ENCODE data around the gene TNFAIP2. TPM values are rescaled to one million over a fixed set of nuclear protein-coding genes. Genes with fewer than 3 reads are reported as not detected.

Gene TNFAIP2
- total RNA-seq, 1 experiment from 2014 or later = 8.1 TPM

DNA sequence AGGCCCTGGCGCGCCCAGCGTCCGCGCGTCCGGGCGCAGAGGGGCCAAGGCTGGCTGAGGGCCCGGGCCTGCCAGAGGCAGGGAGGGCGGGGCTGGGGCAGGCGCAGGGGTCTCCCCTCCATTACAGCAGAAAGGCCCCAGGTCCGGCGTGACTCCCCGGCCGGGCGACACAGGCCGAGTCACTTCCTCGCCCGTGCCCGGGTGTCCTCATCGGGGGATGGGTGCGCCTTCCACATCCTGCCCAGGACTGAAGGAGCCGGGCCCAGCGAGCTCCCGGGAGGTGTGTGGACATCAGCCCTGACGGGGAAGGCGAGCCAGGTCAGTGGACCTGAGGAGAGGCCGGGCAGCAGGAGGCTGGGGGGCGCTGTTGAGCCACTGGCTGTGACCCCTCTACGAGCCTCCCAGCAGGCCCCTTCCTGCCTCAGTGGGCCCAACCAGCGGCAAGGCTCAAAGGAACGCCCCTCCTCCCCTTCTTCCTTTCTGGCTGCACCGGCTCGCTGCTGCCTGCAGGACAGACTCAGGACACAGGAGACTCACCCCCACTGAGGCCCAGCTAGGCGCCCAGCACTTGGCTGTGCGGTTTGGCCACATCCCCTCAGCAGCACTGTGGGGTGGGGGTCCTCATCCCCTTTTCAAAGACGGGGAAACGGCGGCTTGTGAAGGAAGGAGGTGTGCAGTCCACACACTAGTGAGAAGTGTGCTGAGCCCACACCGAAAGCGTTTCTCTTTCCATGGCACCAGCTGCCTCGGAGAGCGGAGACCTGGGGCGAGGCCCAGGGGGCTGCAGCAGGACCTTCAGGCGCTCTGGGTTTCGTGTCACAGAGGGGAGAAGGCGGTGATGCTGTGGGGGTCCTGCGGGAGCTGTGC lies 606 bp downstream of the TNFAIP2 start:
- H3K4me1 Mint-ChIP-seq (ENCODE audit: low read depth, unreplicated experiment) = peaks cover 6% of the 10 kb centered on the region
- ChIA-PET CTCF (interaction anchor here (1.3 kb wide), 1 partner anchor 19 kb away, joined by 3 read pairs; no protein-coding TSS in a partner anchor), POLR2A (no interaction called here)
- Histone ChIP-seq H3K4me1 (peaks cover 7% of the 10 kb centered on the region), H3K36me3 (ENCODE audit: control insufficient read depth, insufficient read depth, low read length) (no peaks in the 10 kb centered on the region), H3K4me3 (ENCODE audit: low read depth, low read length) (no peak overlapping the region), H3K27me3 (replicated peaks; ENCODE audit: control insufficient read depth, insufficient read depth, low read length) (no peaks in the 10 kb centered on the region), H3K9me3 (no peaks in the 10 kb centered on the region)
- no peaks in the 10 kb centered on the region for H3K27me3 Mint-ChIP-seq (ENCODE audit: insufficient read depth, unreplicated experiment)
- DNase-seq = no peak
- intact Hi-C loops (cut with micrococcal nuclease; ENCODE audit: unreplicated experiment) = no loop called here
- no peak overlapping the region for H3K27ac Mint-ChIP-seq (ENCODE audit: unreplicated experiment)
- no peak for TF ChIP-seq CTCF (IDR thresholded peaks at IDR 0.05; ENCODE audit: insufficient read depth in 1 of 2, low read depth in 1 of 2, low read length in 1 of 2, severe bottlenecking in 1 of 2, unreplicated experiment in 1 of 2)
- no peak overlapping the region for H3K4me3 Mint-ChIP-seq (ENCODE audit: unreplicated experiment)
- no TSS peak for BruUV-seq (replicated peaks)
- H3K9me3 Mint-ChIP-seq (ENCODE audit: unreplicated experiment) = no peaks in the 10 kb centered on the region
- H3K36me3 Mint-ChIP-seq (ENCODE audit: insufficient read depth, unreplicated experiment) = no peaks in the 10 kb centered on the region

- Mint-ChIP-seq H3K4me3 (ENCODE audit: unreplicated experiment) (no peak overlapping the region), H3K27me3 (ENCODE audit: insufficient read depth, unreplicated experiment) (no peaks in the 10 kb centered on the region), H3K27ac (ENCODE audit: unreplicated experiment) (no peak overlapping the region), H3K9me3 (ENCODE audit: unreplicated experiment) (no peaks in the 10 kb centered on the region), H3K4me1 (ENCODE audit: low read depth, unreplicated experiment) (peaks cover 6% of the 10 kb centered on the region), H3K36me3 (ENCODE audit: insufficient read depth, unreplicated experiment) (no peaks in the 10 kb centered on the region)
- no peak for TF ChIP-seq CTCF (IDR thresholded peaks at IDR 0.05; ENCODE audit: insufficient read depth in 1 of 2, low read depth in 1 of 2, low read length in 1 of 2, severe bottlenecking in 1 of 2, unreplicated experiment in 1 of 2)
- ChIA-PET POLR2A (no interaction called here), CTCF (interaction anchor here (1.3 kb wide), 1 partner anchor 20 kb away, joined by 3 read pairs; no protein-coding TSS in a partner anchor)
- Histone ChIP-seq H3K36me3 (ENCODE audit: control insufficient read depth, insufficient read depth, low read length) (no peaks in the 10 kb centered on the region), H3K4me3 (ENCODE audit: low read depth, low read length) (no peak overlapping the region), H3K4me1 (peaks cover 7% of the 10 kb centered on the region), H3K9me3 (no peaks in the 10 kb centered on the region), H3K27me3 (replicated peaks; ENCODE audit: control insufficient read depth, insufficient read depth, low read length) (no peaks in the 10 kb centered on the region)
- intact Hi-C loops (cut with micrococcal nuclease; ENCODE audit: unreplicated experiment) = loop anchor here (5.0 kb wide), 1 partner anchor 63 kb away; no protein-coding TSS in a partner anchor
- BruUV-seq (replicated peaks) = no TSS peak
- no peak for DNase-seq
Measured at GRCh38 chr14:103124501-103125001, 1.3 kb downstream of the TNFAIP2 start.

DNA sequence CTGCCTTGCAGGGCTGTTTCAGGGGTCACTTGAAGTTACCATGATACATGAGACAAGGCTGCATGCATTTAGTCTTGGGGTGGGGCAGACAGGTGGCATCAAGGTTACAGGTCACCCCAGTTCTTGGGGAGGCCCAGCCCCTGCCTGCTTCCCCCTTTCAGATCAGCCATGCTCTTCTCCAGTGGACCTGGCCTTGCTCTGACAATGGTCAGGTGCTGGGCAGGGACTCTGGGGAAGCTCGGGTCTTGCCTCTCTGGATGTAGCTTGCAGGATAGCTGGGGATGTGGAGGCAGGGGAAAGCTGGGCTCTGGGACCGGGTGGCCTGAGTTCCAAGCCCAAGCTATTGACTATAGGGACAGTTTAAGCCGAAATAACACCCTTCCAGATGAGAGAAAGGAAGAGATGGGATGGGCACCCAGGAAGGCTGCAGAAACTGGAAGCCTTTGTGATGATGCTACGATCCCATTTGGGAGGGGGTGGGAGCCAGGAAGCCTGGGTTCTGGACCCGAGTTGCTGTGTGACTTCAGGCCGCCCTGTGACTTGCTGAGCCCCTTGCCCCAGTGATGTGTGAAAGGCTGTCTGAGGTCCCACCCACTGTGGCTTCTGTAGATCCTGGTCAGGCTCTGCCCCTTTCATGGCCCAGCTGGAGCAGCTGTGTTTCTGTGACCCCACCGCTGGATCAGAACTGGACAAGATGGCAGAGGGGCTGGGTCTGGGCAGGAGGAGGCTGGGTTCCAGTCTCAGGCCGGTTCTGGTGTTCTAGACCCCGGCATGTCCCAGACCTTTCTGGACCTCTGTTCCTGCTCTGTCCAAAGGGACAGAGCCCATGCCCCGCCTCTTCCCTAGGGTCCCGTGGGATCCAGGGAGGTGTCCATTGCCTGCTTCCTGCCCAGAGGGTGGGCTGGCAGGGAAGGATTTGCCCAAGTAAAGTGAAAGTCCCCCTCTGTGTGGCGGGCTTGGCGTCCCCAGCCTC lies 2.1 kb downstream of the TNFAIP2 start:
- Mint-ChIP-seq H3K27ac (ENCODE audit: unreplicated experiment) (no peak overlapping the region), H3K9me3 (ENCODE audit: unreplicated experiment) (no peaks in the 10 kb centered on the region), H3K27me3 (ENCODE audit: insufficient read depth, unreplicated experiment) (no peaks in the 10 kb centered on the region), H3K4me3 (ENCODE audit: unreplicated experiment) (peak overlapping the region; percentile 63), H3K4me1 (ENCODE audit: low read depth, unreplicated experiment) (peaks cover 6% of the 10 kb centered on the region), H3K36me3 (ENCODE audit: insufficient read depth, unreplicated experiment) (no peaks in the 10 kb centered on the region)
- peaks cover 7% of the 10 kb centered on the region for H3K4me1 ChIP-seq
- TF ChIP-seq CTCF (IDR thresholded peaks at IDR 0.05; ENCODE audit: insufficient read depth in 1 of 2, low read depth in 1 of 2, low read length in 1 of 2, severe bottlenecking in 1 of 2, unreplicated experiment in 1 of 2) = no peak
- intact Hi-C loops (cut with micrococcal nuclease; ENCODE audit: unreplicated experiment) = loop anchor here (5.0 kb wide), 1 partner anchor 62 kb away; no protein-coding TSS in a partner anchor
- H3K9me3 ChIP-seq = no peaks in the 10 kb centered on the region
- no peaks in the 10 kb centered on the region for H3K36me3 ChIP-seq (ENCODE audit: control insufficient read depth, insufficient read depth, low read length)
- POLR2A ChIA-PET = no interaction called here
- H3K27me3 ChIP-seq (replicated peaks; ENCODE audit: control insufficient read depth, insufficient read depth, low read length) = no peaks in the 10 kb centered on the region
- H3K4me3 ChIP-seq (ENCODE audit: low read depth, low read length) = no peak overlapping the region
- DNase-seq = no peak
- CTCF ChIA-PET = interaction anchor here (0.7 to 3.1 kb wide), 2 partner anchors 20 to 152 kb away, joined by 3 to 26 read pairs; no protein-coding TSS in a partner anchor
- BruUV-seq (replicated peaks) = no TSS peak

All from Caco-2 (cell line).